HL-60/S4 treated with retinoic acid at 250 ng/mL for 4 days and 3 days (cell line): Measurements from ENCODE around the gene NT5DC2.

Experiments used
- in situ Hi-C: fragments of 300-500 bp; cut with MboI; formaldehyde crosslinking; loops from 2 replicates; pipeline ENCODE4 v1.7.0; 2022; ENCODE audit warnings: low sequenced_read_pairs

The NT5DC2 gene

GRCh38 chr3:52525680-52526561, 7.7 kb downstream of the NT5DC2 start:
- in situ Hi-C loops, result no loop called here

- in situ Hi-C loops, result no loop called here
Measured at GRCh38 chr3:52524752-52525679, 8.6 kb downstream of the NT5DC2 start.

- in situ Hi-C loops, result no loop called here
Measured at GRCh38 chr3:52524258-52524751, 9.4 kb downstream of the NT5DC2 start.

- in situ Hi-C loops, result no loop called here
Measured at GRCh38 chr3:52523386-52524257, 10.0 kb downstream of the NT5DC2 start.

GRCh38 chr3:52522651-52523251, 10.9 kb downstream of the NT5DC2 start:
- in situ Hi-C loops, result no loop called here

GRCh38 chr3:52521881-52522650, 11.6 kb downstream of the NT5DC2 start:
- in situ Hi-C loops, result no loop called here

- in situ Hi-C loops, result no loop called here
Measured at GRCh38 chr3:52521488-52521824, 12.2 kb downstream of the NT5DC2 start.

- in situ Hi-C loops, result no loop called here
Measured at GRCh38 chr3:52520716-52521487, 12.8 kb downstream of the NT5DC2 start.

- in situ Hi-C loops, result no loop called here
Measured at GRCh38 chr3:52520141-52520667, 13.5 kb downstream of the NT5DC2 start.

GRCh38 chr3:52519445-52520140, 14.1 kb downstream of the NT5DC2 start:
- in situ Hi-C loops, result no loop called here

GRCh38 chr3:52518723-52519444, 14.8 kb downstream of the NT5DC2 start:
- in situ Hi-C loops, result no loop called here

- in situ Hi-C loops, result no loop called here
Measured at GRCh38 chr3:52517796-52518722, 15.6 kb downstream of the NT5DC2 start.

GRCh38 chr3:52516509-52517195, 17.0 kb downstream of the NT5DC2 start:
- in situ Hi-C loops, result no loop called here

GRCh38 chr3:52515192-52515591, 18.5 kb downstream of the NT5DC2 start:
- in situ Hi-C loops, result no loop called here

- in situ Hi-C loops, result no loop called here
Measured at GRCh38 chr3:52514576-52514975, 19.1 kb downstream of the NT5DC2 start.

GRCh38 chr3:52513281-52513680, 20.4 kb downstream of the NT5DC2 start:
- in situ Hi-C loops, result no loop called here
